Esophagus muscularis mucosa (tissue), 4 donors: ENCODE results near the gene CALML5.

Source experiments
- CTCF ChIP-seq, 3 experiments: fragments of 200-600 bp in 2 of 3; fragments of 450-650 bp in 1 of 3; sonication (generic) in 2 of 3; IDR thresholded peaks; one replicate each; pipeline ENCODE4 v1.5.1; 2017 to 2019; ENCODE audit warnings: antibody characterized with exemption in 3 of 3, mild to moderate bottlenecking in 2 of 3, moderate library complexity in 1 of 3
- EP300 ChIP-seq: sonication (generic); formaldehyde crosslinking; IDR thresholded peaks from one replicate; pipeline ENCODE4 v1.6.1; 2017; ENCODE audit warnings: antibody characterized with exemption
- POLR2A ChIP-seq: fragments of 450-650 bp; IDR thresholded peaks from one replicate; pipeline ENCODE4 v1.6.1; 2017; ENCODE audit warnings: antibody characterized with exemption, moderate library complexity, mild to moderate bottlenecking, low read depth
- POLR2AphosphoS5 ChIP-seq, 2 donors: sonication (generic); formaldehyde crosslinking; IDR thresholded peaks; one replicate each; pipeline ENCODE4 v1.6.1; 2017; ENCODE audit warnings: antibody characterized with exemption in 2 of 2

GRCh38 chr10:5506246-5506645 is 6.9 kb upstream of the CALML5 start:
- TF ChIP-seq POLR2A (no peak), CTCF (IDR thresholded peaks at IDR 0.05) (no peak), EP300 (no peak), POLR2AphosphoS5 (IDR thresholded peaks at IDR 0.05) (no peak)
